Prostate gland (tissue), 2 donors: ENCODE results near the gene UBR4. TPM values are rescaled to one million over a fixed set of nuclear protein-coding genes. Genes with fewer than 3 reads are reported as not detected.

Experiments used
- DNase-seq: peaks from one replicate; pipeline ENCODE4 v3.0.0-alpha.2; 2019; ENCODE audit warnings: low spot score
- H3K27ac ChIP-seq, 2 donors: fragments of 200-600 bp; sonication (generic); 2 replicates each; pipeline ENCODE4 v1.5.1; 2017 to 2019
- H3K27me3 ChIP-seq: fragments of 200-600 bp; sonication (generic); replicated peaks from 2 replicates; pipeline ENCODE4 v1.5.1; 2019; ENCODE audit not compliant: insufficient read depth
- H3K36me3 ChIP-seq, 2 donors: fragments of 200-600 bp; sonication (generic); 1 replicate in 1 of 2; 2 replicates in 1 of 2; pipeline versions ENCODE4 v1.5.1 to v1.8.1; 2017 to 2019
- H3K4me1 ChIP-seq: fragments of 200-600 bp; sonication (generic); replicated peaks from 2 replicates; pipeline ENCODE4 v1.5.1; 2019
- H3K4me3 ChIP-seq, 2 donors: fragments of 200-600 bp; sonication (generic); 2 replicates each; pipeline ENCODE4 v1.5.1; 2017 to 2019
- H3K9me3 ChIP-seq: fragments of 200-600 bp; sonication (generic); 2 replicates; pipeline ENCODE4 v1.5.1; 2017
- CTCF ChIP-seq, 4 experiments: fragments of 200-600 bp in 2 of 4; fragments of 450-650 bp in 2 of 4; sonication (generic) in 2 of 4; IDR thresholded peaks; 1 replicate in 3 of 4; 2 replicates in 1 of 4; pipeline ENCODE4 v1.5.1; 2016 to 2019; ENCODE audit warnings: antibody characterized with exemption in 4 of 4, mild to moderate bottlenecking in 2 of 4, moderate library complexity in 2 of 4
- POLR2A ChIP-seq: fragments of 450-650 bp; IDR thresholded peaks from one replicate; pipeline ENCODE4 v1.6.1; 2016; ENCODE audit warnings: antibody characterized with exemption, mild to moderate bottlenecking
- POLR2AphosphoS5 ChIP-seq: sonication (generic); formaldehyde crosslinking; IDR thresholded peaks from one replicate; pipeline ENCODE4 v1.6.1; 2017; ENCODE audit warnings: antibody characterized with exemption
- WGBS: methylation state at CpG from one replicate; pipeline ENCODE4 v1.1.5; 2018; 5-methylcytosine and 5-hydroxymethylcytosine counted together
- intact Hi-C: fragments of 100-400 bp; cut with DNase I; formaldehyde crosslinking; loops from one replicate; pipeline ENCODE4 v1.14.2; 2022
- total RNA-seq, 2 donors: library from RNA; depleted of rRNA; stranded (reverse); fragments of >200 nt; gene quantifications; one replicate each; pipeline ENCODE4 v1.1.0, GENCODE V29; 2016

UBR4 gene
- total RNA-seq, 2 donors from 2014 or later: 93.5 to 311 TPM

DNA sequence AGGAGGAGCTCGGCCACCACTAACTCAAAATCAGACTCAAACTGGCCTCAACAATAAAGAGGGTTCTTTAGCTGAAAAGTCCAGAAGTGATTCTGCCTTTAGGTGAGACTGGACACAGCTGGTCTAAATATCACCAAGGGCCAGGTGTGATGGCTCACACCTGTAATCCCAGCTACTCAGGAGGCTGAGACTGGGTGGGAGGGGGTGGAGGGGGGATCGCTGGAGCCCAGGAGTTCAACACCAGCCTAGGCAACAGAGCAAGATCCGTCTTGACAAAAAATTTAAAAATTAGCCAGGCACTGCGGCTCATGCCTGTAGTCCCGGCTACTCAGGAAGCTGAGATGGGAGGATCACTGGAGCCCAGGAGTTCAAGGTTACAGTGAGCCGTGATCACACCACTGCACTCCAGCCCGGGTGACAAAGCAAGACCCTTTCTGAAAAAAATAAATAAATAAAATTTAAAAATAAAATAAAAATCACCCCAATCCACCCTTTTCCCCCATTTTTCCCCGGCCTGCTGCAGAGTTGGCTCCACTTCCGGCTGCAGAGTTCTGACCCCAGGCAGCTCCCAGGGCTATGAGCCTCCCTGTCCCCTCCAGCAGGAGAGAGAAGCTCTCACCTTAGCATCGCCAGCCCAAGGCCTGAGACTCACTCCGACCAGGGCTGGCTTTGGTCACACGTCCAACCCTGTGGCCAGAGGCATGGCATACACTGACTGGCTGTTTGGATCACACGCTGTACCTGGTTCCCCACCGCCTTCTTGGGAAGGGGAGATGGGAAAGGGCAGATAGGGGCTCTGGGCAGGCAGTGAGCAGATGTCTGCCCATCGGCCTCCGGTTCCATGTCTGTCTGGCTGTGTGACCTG lies 166.3 kb downstream of the UBR4 start:
- intact Hi-C loops: no loop called here
- no peaks in the 10 kb centered on the region for H3K9me3 ChIP-seq
- H3K4me1 ChIP-seq: no peaks in the 10 kb centered on the region
- H3K36me3 ChIP-seq: no peaks in the 10 kb centered on the region
- TF ChIP-seq CTCF (IDR thresholded peaks at IDR 0.05) (no peak), POLR2A (no peak), POLR2AphosphoS5 (no peak)
- no peak overlapping the region for H3K4me3 ChIP-seq
- no peaks in the 10 kb centered on the region for H3K27me3 ChIP-seq
- H3K27ac ChIP-seq: no peak overlapping the region
- WGBS: 78% methylated on average over 16 of the region's 16 CpGs
- no peak for DNase-seq

GRCh38 chr1:19042675-19043578 lies 167.1 kb downstream of the UBR4 start:
- no peaks in the 10 kb centered on the region for H3K9me3 ChIP-seq
- H3K4me3 ChIP-seq: no peak overlapping the region
- no peaks in the 10 kb centered on the region for H3K27me3 ChIP-seq
- DNase-seq: no peak
- no peaks in the 10 kb centered on the region for H3K4me1 ChIP-seq
- WGBS: 44% methylated on average over 18 of the region's 18 CpGs
- H3K36me3 ChIP-seq: no peaks in the 10 kb centered on the region
- intact Hi-C loops: no loop called here
- H3K27ac ChIP-seq: no peak overlapping the region
- TF ChIP-seq POLR2AphosphoS5 (no peak), CTCF (IDR thresholded peaks at IDR 0.05) (no peak), POLR2A (no peak)

DNA sequence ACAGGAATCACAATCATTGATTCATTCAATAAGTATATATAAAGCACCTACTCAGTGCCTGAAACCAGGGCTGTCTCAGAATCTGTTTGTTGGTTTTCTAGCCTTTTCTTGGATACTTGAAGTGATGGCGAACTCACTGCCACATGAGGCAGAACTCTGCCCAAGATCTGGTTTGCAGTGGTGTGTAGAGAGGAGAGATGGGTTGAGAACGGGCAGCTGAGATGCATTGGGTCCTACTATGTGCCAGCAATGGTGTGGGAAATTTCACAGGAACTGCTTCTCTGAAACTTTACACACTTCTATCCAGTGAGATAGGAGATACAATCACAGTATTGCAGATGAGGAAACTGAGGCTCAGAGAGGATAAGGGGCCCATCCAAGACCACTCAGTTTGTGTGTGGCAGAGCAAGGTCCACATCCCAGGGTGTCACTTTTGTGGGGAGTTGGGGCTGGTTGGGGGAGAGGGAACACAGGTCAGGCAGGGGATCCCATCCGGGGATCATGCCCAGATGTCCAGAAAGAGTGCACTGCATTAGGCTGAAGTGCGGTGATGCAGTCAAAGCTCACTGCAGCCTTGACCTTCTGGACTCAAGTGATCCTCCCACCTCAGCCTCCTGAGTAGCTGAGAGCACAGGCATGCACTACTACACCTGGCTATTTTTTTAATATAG lies 169.9 kb downstream of the UBR4 start:
- 99% methylated on average over 4 of the region's 4 CpGs for WGBS
- no peak for DNase-seq

DNA sequence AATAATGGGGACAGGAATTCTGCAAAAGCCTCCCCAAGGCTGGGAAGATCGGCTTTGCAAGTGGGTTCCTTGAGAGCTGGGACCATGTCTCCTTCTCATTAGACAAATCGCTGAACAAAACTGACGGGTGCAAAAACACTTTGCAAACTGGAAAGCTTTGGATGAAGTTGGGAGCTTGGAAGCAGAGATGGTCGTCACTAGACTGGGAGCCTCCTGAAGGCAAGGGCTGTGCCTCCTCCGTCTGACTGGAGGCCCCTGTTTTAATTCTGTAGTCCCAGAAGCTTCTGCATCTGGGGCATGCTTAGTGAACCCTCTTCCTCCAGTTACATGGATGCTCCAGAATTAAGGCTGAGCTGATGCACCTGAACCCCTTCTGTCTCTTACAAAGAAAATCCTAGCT lies 171.3 kb downstream of the UBR4 start:
- H3K4me1 ChIP-seq: peaks cover 6% of the 10 kb centered on the region
- WGBS: 93% methylated on average over 5 of the region's 5 CpGs
- H3K27ac ChIP-seq: no peak overlapping the region
- TF ChIP-seq POLR2AphosphoS5 (no peak), POLR2A (no peak), CTCF (IDR thresholded peaks at IDR 0.05) (no peak)
- H3K9me3 ChIP-seq: no peaks in the 10 kb centered on the region
- no peaks in the 10 kb centered on the region for H3K36me3 ChIP-seq
- intact Hi-C loops: no loop called here
- H3K27me3 ChIP-seq: no peaks in the 10 kb centered on the region
- no peak for DNase-seq
- H3K4me3 ChIP-seq: no peak overlapping the region

More for the DNA sequence above, 169.9 kb downstream of the UBR4 start:
- H3K36me3 ChIP-seq: no peaks in the 10 kb centered on the region
- peaks cover 6% of the 10 kb centered on the region for H3K4me1 ChIP-seq
- H3K27ac ChIP-seq: no peak overlapping the region
- H3K27me3 ChIP-seq: no peaks in the 10 kb centered on the region
- TF ChIP-seq CTCF (IDR thresholded peaks at IDR 0.05) (no peak), POLR2AphosphoS5 (no peak), POLR2A (no peak)
- no peaks in the 10 kb centered on the region for H3K9me3 ChIP-seq
- intact Hi-C loops: no loop called here
- H3K4me3 ChIP-seq: no peak overlapping the region
